Epithelial cell of esophagus (primary cell): Measurements from ENCODE around the gene ORC5.
"Not testable (repeated sequence)": the region's sequence is repeated elsewhere in the genome, so short reads cannot be mapped to it uniquely, and the experiment has no call there.

ENCODE experiments used
- DNase-seq: peaks from one replicate; pipeline ENCODE4 v3.0.0; 2010; ENCODE audit warnings: low read depth
- H3K4me3 ChIP-seq: 2 replicates; pipeline ENCODE4 v1.5.1; 2011; ENCODE audit warnings: mild to moderate bottlenecking, low read length, control low read depth
- TF ChIP-seq, protein P1 (sequence below): IDR thresholded peaks from 2 replicates; pipeline ENCODE4 v1.5.1; 2011; ENCODE audit warnings: low read depth, mild to moderate bottlenecking, low read length, control low read depth, inconsistent platforms; ENCODE audit not compliant: insufficient read depth; ENCODE audit errors: missing control alignments

ORC5 gene

GRCh38 chr7:104241538-104242209, 33.9 kb upstream of the ORC5 start:
- DNase-seq, result no peak
- no peak overlapping the region for H3K4me3 ChIP-seq
- TF ChIP-seq, protein P1, sequence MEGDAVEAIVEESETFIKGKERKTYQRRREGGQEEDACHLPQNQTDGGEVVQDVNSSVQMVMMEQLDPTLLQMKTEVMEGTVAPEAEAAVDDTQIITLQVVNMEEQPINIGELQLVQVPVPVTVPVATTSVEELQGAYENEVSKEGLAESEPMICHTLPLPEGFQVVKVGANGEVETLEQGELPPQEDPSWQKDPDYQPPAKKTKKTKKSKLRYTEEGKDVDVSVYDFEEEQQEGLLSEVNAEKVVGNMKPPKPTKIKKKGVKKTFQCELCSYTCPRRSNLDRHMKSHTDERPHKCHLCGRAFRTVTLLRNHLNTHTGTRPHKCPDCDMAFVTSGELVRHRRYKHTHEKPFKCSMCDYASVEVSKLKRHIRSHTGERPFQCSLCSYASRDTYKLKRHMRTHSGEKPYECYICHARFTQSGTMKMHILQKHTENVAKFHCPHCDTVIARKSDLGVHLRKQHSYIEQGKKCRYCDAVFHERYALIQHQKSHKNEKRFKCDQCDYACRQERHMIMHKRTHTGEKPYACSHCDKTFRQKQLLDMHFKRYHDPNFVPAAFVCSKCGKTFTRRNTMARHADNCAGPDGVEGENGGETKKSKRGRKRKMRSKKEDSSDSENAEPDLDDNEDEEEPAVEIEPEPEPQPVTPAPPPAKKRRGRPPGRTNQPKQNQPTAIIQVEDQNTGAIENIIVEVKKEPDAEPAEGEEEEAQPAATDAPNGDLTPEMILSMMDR, result no peak

- no peak for DNase-seq
- TF ChIP-seq, protein P1, result no peak
- no peak overlapping the region for H3K4me3 ChIP-seq
These were observed 33.3 kb upstream of the ORC5 start for GRCh38 chr7:104241135-104241534.

- TF ChIP-seq, protein P1, result no peak
- no peak overlapping the region for H3K4me3 ChIP-seq
- DNase-seq, result no peak
These were observed 32.6 kb upstream of the ORC5 start for GRCh38 chr7:104240401-104240800.

GRCh38 chr7:104234990-104235389, 27.2 kb upstream of the ORC5 start:
- not testable (repeated sequence) for DNase-seq, H3K4me3 ChIP-seq

GRCh38 chr7:104231054-104232046, 23.5 kb upstream of the ORC5 start:
- no peak overlapping the region for H3K4me3 ChIP-seq
- TF ChIP-seq, protein P1, result peak; percentile 92
- DNase-seq, result peak; percentile 60

- TF ChIP-seq, protein P1, result no peak
- no peak for DNase-seq
- H3K4me3 ChIP-seq, result no peak overlapping the region
These were observed 22.8 kb upstream of the ORC5 start for GRCh38 chr7:104230606-104231005.

DNA sequence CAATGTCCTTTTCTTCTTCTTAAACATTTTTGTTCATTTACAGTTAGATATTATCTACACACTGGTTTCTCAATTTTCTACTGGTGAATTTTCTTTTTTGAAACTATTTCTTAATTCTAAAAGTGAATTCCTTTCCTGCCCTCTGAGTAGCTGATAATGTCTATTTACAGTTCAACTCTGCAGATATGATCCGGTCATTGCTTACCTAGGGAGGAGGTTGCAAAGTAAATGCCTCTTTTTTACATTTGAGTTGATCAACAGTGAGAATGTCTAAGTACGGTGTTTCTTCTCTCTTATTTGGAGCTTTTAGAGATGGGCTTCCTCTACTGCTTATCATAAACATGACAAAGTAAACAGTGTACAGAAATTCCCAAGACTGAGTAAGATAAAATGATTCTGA, 20.6 kb upstream of the ORC5 start:
- DNase-seq, result no peak
- H3K4me3 ChIP-seq, result no peak overlapping the region
- TF ChIP-seq, protein P1, result no peak
